ENCODE measurements around the gene AQP5.

DNA sequence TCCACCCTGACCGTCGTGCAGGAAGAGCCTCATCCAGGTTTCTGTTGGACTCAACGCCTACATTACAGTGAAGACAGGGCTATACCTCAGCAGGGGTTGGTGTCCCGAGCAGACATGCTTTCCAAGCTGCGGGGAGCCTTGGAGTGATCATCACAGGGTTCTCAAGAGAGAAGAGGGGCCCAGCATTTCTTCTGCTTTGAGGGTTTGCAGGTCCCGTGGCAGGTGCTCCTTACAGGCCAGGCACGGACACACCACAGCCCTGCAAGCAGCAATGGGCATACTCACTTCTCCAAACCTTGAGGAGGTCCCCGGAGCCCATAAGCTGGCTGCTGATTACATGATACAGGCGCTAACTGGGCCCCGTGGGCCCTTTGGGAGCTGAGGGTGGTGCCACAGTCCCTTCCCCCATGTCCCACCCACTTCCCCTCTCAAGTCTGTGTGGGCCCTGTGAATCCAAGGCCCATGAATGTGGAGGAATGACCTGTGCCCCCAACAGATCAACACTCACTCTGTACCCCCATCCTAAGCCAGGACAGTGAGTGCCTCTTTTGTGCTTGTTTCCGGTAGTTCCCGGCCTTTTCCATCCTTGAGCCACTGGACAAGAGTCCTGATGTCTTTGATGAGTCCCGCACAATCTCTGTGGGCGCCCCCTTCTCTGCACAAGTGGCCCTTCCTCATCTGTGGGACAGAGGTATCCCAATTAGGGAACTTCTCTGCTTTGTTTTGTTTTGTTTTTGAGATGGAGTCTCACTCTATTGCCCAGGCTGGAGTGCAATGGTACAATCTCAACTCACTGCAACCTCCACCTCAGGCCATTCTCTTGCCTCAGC, 10.0 kb upstream of the AQP5 start:
- TF ChIP-seq, protein P1, sequence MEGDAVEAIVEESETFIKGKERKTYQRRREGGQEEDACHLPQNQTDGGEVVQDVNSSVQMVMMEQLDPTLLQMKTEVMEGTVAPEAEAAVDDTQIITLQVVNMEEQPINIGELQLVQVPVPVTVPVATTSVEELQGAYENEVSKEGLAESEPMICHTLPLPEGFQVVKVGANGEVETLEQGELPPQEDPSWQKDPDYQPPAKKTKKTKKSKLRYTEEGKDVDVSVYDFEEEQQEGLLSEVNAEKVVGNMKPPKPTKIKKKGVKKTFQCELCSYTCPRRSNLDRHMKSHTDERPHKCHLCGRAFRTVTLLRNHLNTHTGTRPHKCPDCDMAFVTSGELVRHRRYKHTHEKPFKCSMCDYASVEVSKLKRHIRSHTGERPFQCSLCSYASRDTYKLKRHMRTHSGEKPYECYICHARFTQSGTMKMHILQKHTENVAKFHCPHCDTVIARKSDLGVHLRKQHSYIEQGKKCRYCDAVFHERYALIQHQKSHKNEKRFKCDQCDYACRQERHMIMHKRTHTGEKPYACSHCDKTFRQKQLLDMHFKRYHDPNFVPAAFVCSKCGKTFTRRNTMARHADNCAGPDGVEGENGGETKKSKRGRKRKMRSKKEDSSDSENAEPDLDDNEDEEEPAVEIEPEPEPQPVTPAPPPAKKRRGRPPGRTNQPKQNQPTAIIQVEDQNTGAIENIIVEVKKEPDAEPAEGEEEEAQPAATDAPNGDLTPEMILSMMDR (conservative IDR thresholded peaks at IDR 0.05 in 1 of 2, IDR thresholded peaks at IDR 0.05 in 1 of 2; ENCODE audit: extremely low read depth in 1 of 2, insufficient read depth in 1 of 2, low read depth in 1 of 2, low read length in 2 of 2) = no peak
- no peak for TF ChIP-seq EZH2 (IDR thresholded peaks at IDR 0.05; ENCODE audit: borderline replicate concordance, low read length)
